GM10847 (cell line): ENCODE data around the gene FCRL2.

ENCODE experiments used
- POLR2A ChIP-seq: IDR thresholded peaks from 2 replicates; pipeline ENCODE4 v1.6.1; 2011; ENCODE audit not compliant: insufficient read length; ENCODE audit errors: extremely low read depth

The FCRL2 gene

GRCh38 chr1:157773493-157774350, 3.2 kb downstream of the FCRL2 start:
- no peak for TF ChIP-seq POLR2A

- no peak for TF ChIP-seq POLR2A
Measured at GRCh38 chr1:157771661-157772425, 5.1 kb downstream of the FCRL2 start.

- TF ChIP-seq POLR2A: no peak
Measured at GRCh38 chr1:157770442-157771043, 6.4 kb downstream of the FCRL2 start.

GRCh38 chr1:157766792-157767191, 10.1 kb downstream of the FCRL2 start:
- no peak for TF ChIP-seq POLR2A

- TF ChIP-seq POLR2A: no peak
Measured at GRCh38 chr1:157758018-157758417, 18.9 kb downstream of the FCRL2 start.

- TF ChIP-seq POLR2A: no peak
Measured at GRCh38 chr1:157753611-157754010, 23.3 kb downstream of the FCRL2 start.

GRCh38 chr1:157751283-157751682, 25.6 kb downstream of the FCRL2 start:
- no peak for TF ChIP-seq POLR2A

GRCh38 chr1:157748262-157748817, 28.6 kb downstream of the FCRL2 start:
- no peak for TF ChIP-seq POLR2A

- no peak for TF ChIP-seq POLR2A
Measured at GRCh38 chr1:157739229-157739901, 37.6 kb downstream of the FCRL2 start.

- TF ChIP-seq POLR2A: no peak
Measured at GRCh38 chr1:157734321-157734720, 42.6 kb downstream of the FCRL2 start.

GRCh38 chr1:157732755-157733154, 44.2 kb downstream of the FCRL2 start:
- TF ChIP-seq POLR2A: no peak

GRCh38 chr1:157725221-157725577, 51.7 kb downstream of the FCRL2 start:
- no peak for TF ChIP-seq POLR2A

GRCh38 chr1:157724537-157725220, 52.3 kb downstream of the FCRL2 start:
- TF ChIP-seq POLR2A: no peak

GRCh38 chr1:157723157-157723556, 53.8 kb downstream of the FCRL2 start:
- TF ChIP-seq POLR2A: no peak
